Endodermal cell (in vitro differentiated cells): Measurements from ENCODE around the gene HSPB1. TPM values are rescaled to one million over a fixed set of nuclear protein-coding genes. Genes with fewer than 3 reads are reported as not detected.
A peak's percentile ranks its signal among the peaks of the same experiment; 100 is the strongest.
"Not testable (repeated sequence)": the region's sequence is repeated elsewhere in the genome, so short reads cannot be mapped to it uniquely, and the experiment has no call there.

Experiments used
- DNase-seq: peaks from one replicate; pipeline ENCODE4 v3.0.0-alpha.2; 2017
- H3K27ac ChIP-seq: 2 replicates; pipeline ENCODE4 v1.5.1; 2013; ENCODE audit warnings: mild to moderate bottlenecking, low read depth, low read length, moderate library complexity
- H3K27me3 ChIP-seq: 2 replicates; pipeline ENCODE4 v1.6.1; 2013; ENCODE audit warnings: mild to moderate bottlenecking, low read length, moderate library complexity; ENCODE audit not compliant: insufficient read depth, control insufficient read depth, poor library complexity, severe bottlenecking
- H3K36me3 ChIP-seq: 2 replicates; pipeline ENCODE4 v1.7.0; 2013; ENCODE audit warnings: mild to moderate bottlenecking, low read length, moderate library complexity; ENCODE audit not compliant: control insufficient read depth, insufficient read depth
- H3K4me1 ChIP-seq: one replicate; pipeline ENCODE4 v1.7.0; 2013; ENCODE audit warnings: low read length; ENCODE audit not compliant: control insufficient read depth, insufficient read depth
- H3K4me3 ChIP-seq: 2 replicates; pipeline ENCODE4 v1.5.1; 2013; ENCODE audit warnings: mild to moderate bottlenecking, low read length, moderate library complexity
- H3K9ac ChIP-seq: 2 replicates; pipeline ENCODE4 v1.6.1; 2013; ENCODE audit warnings: mild to moderate bottlenecking, low read length, moderate library complexity; ENCODE audit not compliant: poor library complexity, severe bottlenecking; ENCODE audit errors: extremely low read depth
- H3K9me3 ChIP-seq: 2 replicates; pipeline ENCODE4 v1.6.1; 2013; ENCODE audit warnings: mild to moderate bottlenecking, low read length, moderate library complexity; ENCODE audit not compliant: control insufficient read depth
- H3K27ac Mint-ChIP-seq: 2 replicates; pipeline ENCODE4 v1.8.0; 2020; ENCODE audit warnings: mixed read lengths
- H3K27me3 Mint-ChIP-seq: 2 replicates; pipeline ENCODE4 v1.8.0; 2021; ENCODE audit warnings: mild to moderate bottlenecking, mixed read lengths; ENCODE audit not compliant: insufficient read depth
- H3K36me3 Mint-ChIP-seq: 2 replicates; pipeline ENCODE4 v1.8.0; 2020; ENCODE audit warnings: low read depth, mixed read lengths
- H3K4me1 Mint-ChIP-seq: 2 replicates; pipeline ENCODE4 v1.8.0; 2020; ENCODE audit warnings: mixed read lengths
- H3K4me3 Mint-ChIP-seq: 2 replicates; pipeline ENCODE4 v1.8.0; 2020; ENCODE audit warnings: mild to moderate bottlenecking, moderate library complexity, mixed read lengths
- H3K9me3 Mint-ChIP-seq: 2 replicates; pipeline ENCODE4 v1.8.0; 2020; ENCODE audit warnings: mild to moderate bottlenecking, mixed read lengths
- WGBS, 2 experiments: methylation state at CpG; one replicate each; pipeline versions ENCODE4 v1.1.5 to v1.1.7; 2013; ENCODE audit warnings: missing lambda C conversion rate in 2 of 2, mixed read lengths in 1 of 2; ENCODE audit not compliant: insufficient coverage in 1 of 2, insufficient read length in 1 of 2; 5-methylcytosine and 5-hydroxymethylcytosine counted together
- total RNA-seq, 2 donors: library from RNA; stranded (reverse); fragmentation: NEBNext Ultra II Directional in 1 of 2; extraction: Animal tissue kit (Norgen Biotek cat#: 25700) in 1 of 2; gene quantifications; 2 replicates in 1 of 2; 3 replicates in 1 of 2; pipeline ENCODE4 v1.2.1, GENCODE V29; 2021
- TF ChIP-seq, protein P1 (sequence below): fragments of 200-600 bp; sonication (generic); conservative IDR thresholded peaks from 2 replicates; pipeline ENCODE4 v1.5.0; 2021; ENCODE audit warnings: antibody characterized with exemption, mild to moderate bottlenecking

The HSPB1 gene
- total RNA-seq, 2 donors from 2014 or later, result 244 to 248 TPM

DNA sequence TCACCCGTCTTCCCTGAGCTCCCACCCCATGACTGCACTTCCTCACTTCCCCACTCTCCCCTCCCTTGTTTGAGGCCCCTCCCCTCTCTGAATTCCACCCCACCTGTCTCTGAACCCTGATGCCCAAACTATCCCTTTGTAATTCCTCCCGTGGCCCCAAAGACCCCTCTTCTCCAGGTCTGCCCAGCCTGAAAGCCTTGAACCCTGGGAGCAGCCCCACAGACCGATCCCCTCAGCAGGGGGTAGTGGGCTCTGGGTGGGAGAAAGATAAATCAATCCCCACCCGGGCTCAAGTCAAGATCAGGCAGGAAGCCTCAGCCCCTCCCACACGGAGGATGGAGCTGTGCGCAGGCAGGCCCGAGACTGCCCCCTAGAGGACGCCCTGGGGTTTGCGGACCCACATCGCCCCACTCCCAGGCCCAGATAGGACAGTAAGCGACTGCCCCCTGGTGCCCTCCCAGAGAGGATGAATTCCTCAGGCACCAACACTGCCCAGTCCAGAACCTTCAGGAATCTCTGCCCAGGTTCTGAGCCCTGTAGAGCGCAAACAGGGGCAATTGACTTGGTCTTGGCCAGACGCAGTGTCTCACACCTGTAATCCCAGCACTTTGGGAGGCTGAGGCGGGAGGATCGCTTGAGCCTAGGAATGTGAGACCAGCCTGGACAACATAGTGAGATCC, 11.7 kb downstream of the HSPB1 start:
- Mint-ChIP-seq H3K27me3 (no peaks in the 10 kb centered on the region), H3K9me3 (peaks cover 6% of the 10 kb centered on the region), H3K36me3 (no peaks in the 10 kb centered on the region), H3K4me1 (peaks cover 17% of the 10 kb centered on the region), H3K27ac (peak overlapping the region; percentile 85), H3K4me3 (peak overlapping the region; percentile 51)
- WGBS, 2 experiments, result 0 to 12% methylated on average over 3 to 15 of the region's 15 CpGs
- no peak overlapping the region for H3K27ac ChIP-seq
- TF ChIP-seq, protein P1, sequence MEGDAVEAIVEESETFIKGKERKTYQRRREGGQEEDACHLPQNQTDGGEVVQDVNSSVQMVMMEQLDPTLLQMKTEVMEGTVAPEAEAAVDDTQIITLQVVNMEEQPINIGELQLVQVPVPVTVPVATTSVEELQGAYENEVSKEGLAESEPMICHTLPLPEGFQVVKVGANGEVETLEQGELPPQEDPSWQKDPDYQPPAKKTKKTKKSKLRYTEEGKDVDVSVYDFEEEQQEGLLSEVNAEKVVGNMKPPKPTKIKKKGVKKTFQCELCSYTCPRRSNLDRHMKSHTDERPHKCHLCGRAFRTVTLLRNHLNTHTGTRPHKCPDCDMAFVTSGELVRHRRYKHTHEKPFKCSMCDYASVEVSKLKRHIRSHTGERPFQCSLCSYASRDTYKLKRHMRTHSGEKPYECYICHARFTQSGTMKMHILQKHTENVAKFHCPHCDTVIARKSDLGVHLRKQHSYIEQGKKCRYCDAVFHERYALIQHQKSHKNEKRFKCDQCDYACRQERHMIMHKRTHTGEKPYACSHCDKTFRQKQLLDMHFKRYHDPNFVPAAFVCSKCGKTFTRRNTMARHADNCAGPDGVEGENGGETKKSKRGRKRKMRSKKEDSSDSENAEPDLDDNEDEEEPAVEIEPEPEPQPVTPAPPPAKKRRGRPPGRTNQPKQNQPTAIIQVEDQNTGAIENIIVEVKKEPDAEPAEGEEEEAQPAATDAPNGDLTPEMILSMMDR, result peak; percentile 100
- no peaks in the 10 kb centered on the region for H3K36me3 ChIP-seq
- no peaks in the 10 kb centered on the region for H3K9me3 ChIP-seq
- H3K4me3 ChIP-seq, result no peak overlapping the region
- H3K27me3 ChIP-seq, result no peaks in the 10 kb centered on the region
- H3K9ac ChIP-seq, result no peak overlapping the region
- H3K4me1 ChIP-seq, result no peaks in the 10 kb centered on the region
- DNase-seq, result peak; percentile 99

DNA sequence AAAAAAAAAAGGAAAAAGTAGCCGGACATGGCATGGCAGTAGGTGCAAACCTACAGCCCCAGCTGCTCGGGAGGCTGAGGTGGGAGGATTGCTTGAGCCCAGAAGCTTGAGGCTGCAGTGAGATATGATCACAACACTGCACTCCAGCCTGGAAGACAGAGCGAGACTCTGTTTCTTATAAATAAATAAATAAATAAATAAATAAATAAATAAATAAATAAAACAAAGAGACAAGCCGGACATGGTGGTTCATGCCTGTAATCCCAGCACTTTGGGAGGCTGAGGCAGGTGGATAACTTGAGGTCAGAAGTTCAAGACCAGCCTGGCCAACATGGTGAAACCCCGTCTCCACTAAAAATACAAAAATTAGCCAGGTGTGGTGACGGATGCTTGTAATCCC, 12.3 kb downstream of the HSPB1 start:
- H3K27ac ChIP-seq, result not testable (repeated sequence)

DNA sequence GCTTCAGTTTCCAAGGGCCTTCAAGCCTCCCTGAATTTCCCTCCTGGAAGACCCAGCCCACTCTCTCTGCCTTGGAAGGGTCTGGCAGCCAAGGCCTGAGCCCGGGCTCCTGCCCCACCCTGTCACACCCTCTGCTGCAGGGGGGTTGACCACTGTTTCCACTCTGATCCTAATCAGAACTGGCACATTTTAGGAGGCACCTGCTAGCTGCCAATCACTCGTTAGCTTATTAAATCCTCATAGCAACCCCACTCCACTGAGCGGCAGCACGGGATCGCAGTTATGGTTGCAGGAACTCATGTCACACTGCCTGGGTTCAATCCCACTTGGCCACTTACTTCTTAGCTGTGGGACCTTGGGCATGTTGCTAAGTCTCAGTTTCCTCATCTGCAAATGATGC, 12.9 kb downstream of the HSPB1 start:
- H3K9me3 ChIP-seq, result no peaks in the 10 kb centered on the region
- no peak for DNase-seq
- TF ChIP-seq, protein P1, result no peak
- H3K9ac ChIP-seq, result no peak overlapping the region
- H3K36me3 Mint-ChIP-seq, result peaks cover 2% of the 10 kb centered on the region
- no peaks in the 10 kb centered on the region for H3K27me3 Mint-ChIP-seq
- H3K27me3 ChIP-seq, result no peaks in the 10 kb centered on the region
- H3K4me1 ChIP-seq, result no peaks in the 10 kb centered on the region
- H3K4me3 ChIP-seq, result no peak overlapping the region
- H3K4me1 Mint-ChIP-seq, result peaks cover 17% of the 10 kb centered on the region
- no peak overlapping the region for H3K4me3 Mint-ChIP-seq
- H3K36me3 ChIP-seq, result no peaks in the 10 kb centered on the region
- no peak overlapping the region for H3K27ac ChIP-seq
- H3K27ac Mint-ChIP-seq, result no peak overlapping the region
- H3K9me3 Mint-ChIP-seq, result peaks cover 3% of the 10 kb centered on the region
- WGBS, 2 experiments, result 89 to 95% methylated on average over 5 of the region's 5 CpGs

More for the DNA sequence above, 12.3 kb downstream of the HSPB1 start:
- not testable (repeated sequence) for H3K36me3 ChIP-seq, DNase-seq, H3K27me3 ChIP-seq, H3K9ac ChIP-seq, H3K27ac Mint-ChIP-seq, H3K9me3 ChIP-seq, H3K4me3 Mint-ChIP-seq, H3K4me1 ChIP-seq, H3K4me3 ChIP-seq, H3K9me3 Mint-ChIP-seq, H3K36me3 Mint-ChIP-seq, H3K27me3 Mint-ChIP-seq
- H3K4me1 Mint-ChIP-seq, result peaks cover 17% of the 10 kb centered on the region
- 88 to 93% methylated on average over 3 to 5 of the region's 6 CpGs for WGBS, 2 experiments
